Neuronal stem cell (in vitro differentiated cells): Measurements from ENCODE around the gene SAGE1.

Source experiments
- DNase-seq: peaks from one replicate; pipeline ENCODE4 v3.0.0-alpha.2; 2013; ENCODE audit warnings: low spot score
- H2AFZ ChIP-seq: one replicate; pipeline ENCODE4 v1.6.1; 2013; ENCODE audit warnings: mild to moderate bottlenecking, low read length, inconsistent platforms
- H2AK5ac ChIP-seq: 2 replicates; pipeline ENCODE4 v1.6.1; 2013; ENCODE audit warnings: low read depth, mild to moderate bottlenecking, inconsistent platforms, low read length, moderate library complexity, mixed read lengths
- H2BK120ac ChIP-seq: 2 replicates; pipeline ENCODE4 v1.6.1; 2013; ENCODE audit warnings: low read depth, mild to moderate bottlenecking, inconsistent platforms, low read length, moderate library complexity, mixed read lengths
- H2BK12ac ChIP-seq: one replicate; pipeline ENCODE4 v1.6.1; 2013; ENCODE audit warnings: low read length, inconsistent platforms
- H2BK15ac ChIP-seq: 2 replicates; pipeline ENCODE4 v1.6.1; 2013; ENCODE audit warnings: mild to moderate bottlenecking, low read length, inconsistent platforms, mixed read lengths
- H2BK5ac ChIP-seq: one replicate; pipeline ENCODE4 v1.6.1; 2013; ENCODE audit warnings: inconsistent platforms, mild to moderate bottlenecking, low read length, moderate library complexity
- H3K14ac ChIP-seq: one replicate; pipeline ENCODE4 v1.6.1; 2013; ENCODE audit warnings: low read length, inconsistent platforms
- H3K18ac ChIP-seq: 2 replicates; pipeline ENCODE4 v1.6.1; 2013; ENCODE audit warnings: low read length, inconsistent platforms
- H3K23ac ChIP-seq: 2 replicates; pipeline ENCODE4 v1.6.1; 2013; ENCODE audit warnings: low read depth, mild to moderate bottlenecking, mixed read lengths, low read length, inconsistent platforms; ENCODE audit not compliant: poor library complexity
- H3K27ac ChIP-seq: replicated peaks from 3 replicates; pipeline ENCODE4 v1.5.1; 2013; ENCODE audit warnings: low read length, inconsistent platforms
- H3K27me3 ChIP-seq, 3 experiments: 2 replicates each; pipeline ENCODE4 v1.6.1; 2013; ENCODE audit warnings: low read length in 3 of 3, mild to moderate bottlenecking in 2 of 3, inconsistent platforms in 1 of 3, low read depth in 1 of 3, mixed read lengths in 1 of 3, moderate library complexity in 1 of 3; ENCODE audit not compliant: control insufficient read depth in 3 of 3, insufficient read depth in 3 of 3
- H3K36me3 ChIP-seq, 2 donors: replicated peaks in 1 of 2; 2 replicates each; pipeline ENCODE4 v1.6.1; 2013; ENCODE audit warnings: low read length in 2 of 2; ENCODE audit not compliant: control insufficient read depth in 2 of 2, insufficient read depth in 2 of 2
- H3K4ac ChIP-seq: 2 replicates; pipeline ENCODE4 v1.6.1; 2013; ENCODE audit warnings: inconsistent platforms, mild to moderate bottlenecking, low read length, moderate library complexity
- H3K4me1 ChIP-seq, 2 donors: 1 replicate in 1 of 2; 2 replicates in 1 of 2; pipeline ENCODE4 v1.6.1; 2013; ENCODE audit warnings: low read length in 2 of 2, low read depth in 1 of 2; ENCODE audit not compliant: control insufficient read depth in 2 of 2, insufficient read depth in 1 of 2
- H3K4me2 ChIP-seq: one replicate; pipeline ENCODE4 v1.6.1; 2013; ENCODE audit warnings: mild to moderate bottlenecking, low read length, inconsistent platforms; ENCODE audit not compliant: insufficient read depth, poor library complexity, severe bottlenecking
- H3K4me3 ChIP-seq, 2 donors: 2 replicates each; pipeline ENCODE4 v1.5.1; 2013; ENCODE audit warnings: low read length in 2 of 2, mild to moderate bottlenecking in 2 of 2, inconsistent platforms in 1 of 2, moderate library complexity in 1 of 2
- H3K79me1 ChIP-seq: one replicate; pipeline ENCODE4 v1.6.1; 2013; ENCODE audit warnings: low read depth, mild to moderate bottlenecking, inconsistent platforms, low read length, moderate library complexity
- H3K9ac ChIP-seq: one replicate; pipeline ENCODE4 v1.6.1; 2013; ENCODE audit warnings: mild to moderate bottlenecking, low read depth, low read length, inconsistent platforms; ENCODE audit not compliant: poor library complexity
- H3K9me3 ChIP-seq, 2 donors: replicated peaks in 1 of 2; 2 replicates each; pipeline versions ENCODE3 to v1.6.1; 2013; ENCODE audit warnings: low read length in 2 of 2, mild to moderate bottlenecking in 2 of 2, inconsistent platforms in 1 of 2, low read depth in 1 of 2, mixed read lengths in 1 of 2, moderate library complexity in 1 of 2; ENCODE audit not compliant: control insufficient read depth in 2 of 2, insufficient read depth in 1 of 2
- H4K8ac ChIP-seq: one replicate; pipeline ENCODE4 v1.6.1; 2013; ENCODE audit warnings: low read depth, mild to moderate bottlenecking, inconsistent platforms, low read length, moderate library complexity
- H4K91ac ChIP-seq: one replicate; pipeline ENCODE4 v1.6.1; 2013; ENCODE audit warnings: low read length, low read depth, mild to moderate bottlenecking, inconsistent platforms; ENCODE audit not compliant: poor library complexity
- WGBS, 2 donors: extraction: QIAGEN DNeasy Blood & Tissue Kit; methylation state at CpG; one replicate each; pipeline ENCODE4 v1.1.7; 2013; ENCODE audit warnings: missing lambda C conversion rate in 2 of 2, mixed read lengths in 1 of 2; ENCODE audit not compliant: insufficient read length in 2 of 2, insufficient replicate concordance in 1 of 2; ENCODE audit errors: extremely low coverage in 2 of 2; 5-methylcytosine and 5-hydroxymethylcytosine counted together

The SAGE1 gene

GRCh38 chrX:135923353-135923752, 29.8 kb downstream of the SAGE1 start:
- H4K8ac ChIP-seq: no peak overlapping the region
- no peak overlapping the region for H2AK5ac ChIP-seq
- H3K4me1 ChIP-seq: no peaks in the 10 kb centered on the region
- no peak overlapping the region for H3K4me2 ChIP-seq
- H3K9ac ChIP-seq: no peak overlapping the region
- no peak overlapping the region for H3K4ac ChIP-seq
- no peak for DNase-seq
- no CpG with 5 or more reads among the region's 5 CpGs for WGBS, 2 donors
- H3K9me3 ChIP-seq: no peaks in the 10 kb centered on the region
- H3K27ac ChIP-seq: no peak overlapping the region
- no peaks in the 10 kb centered on the region for H3K79me1 ChIP-seq
- no peak overlapping the region for H4K91ac ChIP-seq
- no peak overlapping the region for H3K23ac ChIP-seq
- H3K14ac ChIP-seq: no peak overlapping the region
- H3K18ac ChIP-seq: no peak overlapping the region
- H2BK15ac ChIP-seq: no peak overlapping the region
- no peaks in the 10 kb centered on the region for H3K36me3 ChIP-seq
- H2AFZ ChIP-seq: no peak overlapping the region
- no peak overlapping the region for H2BK5ac ChIP-seq
- H2BK12ac ChIP-seq: no peak overlapping the region
- H2BK120ac ChIP-seq: no peak overlapping the region
- H3K4me3 ChIP-seq: no peak overlapping the region
- H3K27me3 ChIP-seq: peaks cover 0 to 6% (median 0%) of the 10 kb centered on the region in 3 experiments

- H3K36me3 ChIP-seq: no peaks in the 10 kb centered on the region
- no peak overlapping the region for H3K4me2 ChIP-seq
- no peak overlapping the region for H2BK5ac ChIP-seq
- H2BK12ac ChIP-seq: no peak overlapping the region
- no peak overlapping the region for H3K14ac ChIP-seq
- H2AFZ ChIP-seq: no peak overlapping the region
- no peak overlapping the region for H3K9ac ChIP-seq
- no peak overlapping the region for H3K4ac ChIP-seq
- H3K9me3 ChIP-seq: no peaks in the 10 kb centered on the region
- H3K27ac ChIP-seq: no peak overlapping the region
- H2AK5ac ChIP-seq: no peak overlapping the region
- no peak overlapping the region for H3K4me3 ChIP-seq
- H3K79me1 ChIP-seq: no peaks in the 10 kb centered on the region
- no CpG with 5 or more reads among the region's 2 CpGs for WGBS, 2 donors
- no peak overlapping the region for H3K23ac ChIP-seq
- H2BK120ac ChIP-seq: no peak overlapping the region
- H3K18ac ChIP-seq: no peak overlapping the region
- H2BK15ac ChIP-seq: no peak overlapping the region
- peaks cover 0 to 13% (median 0%) of the 10 kb centered on the region in 3 experiments for H3K27me3 ChIP-seq
- DNase-seq: no peak
- no peaks in the 10 kb centered on the region for H3K4me1 ChIP-seq
- no peak overlapping the region for H4K8ac ChIP-seq
- no peak overlapping the region for H4K91ac ChIP-seq
These were observed 34.4 kb downstream of the SAGE1 start for GRCh38 chrX:135927897-135928296.

GRCh38 chrX:135931644-135932487, 38.4 kb downstream of the SAGE1 start:
- no peaks in the 10 kb centered on the region for H3K9me3 ChIP-seq
- H3K27me3 ChIP-seq: peaks cover 0 to 11% (median 0%) of the 10 kb centered on the region in 3 experiments
- H2BK120ac ChIP-seq: no peak overlapping the region
- H2BK15ac ChIP-seq: no peak overlapping the region
- H2AFZ ChIP-seq: peak overlapping the region; percentile 52
- H3K4me1 ChIP-seq: no peaks in the 10 kb centered on the region
- H3K36me3 ChIP-seq: no peaks in the 10 kb centered on the region
- peak; percentile 6 for DNase-seq
- no peak overlapping the region for H3K14ac ChIP-seq
- WGBS, 2 donors: no CpG with 5 or more reads among the region's 19 CpGs
- H4K91ac ChIP-seq: no peak overlapping the region
- H3K27ac ChIP-seq: no peak overlapping the region
- H2AK5ac ChIP-seq: no peak overlapping the region
- no peak overlapping the region for H3K4me2 ChIP-seq
- H3K4ac ChIP-seq: no peak overlapping the region
- no peak overlapping the region for H3K23ac ChIP-seq
- H2BK12ac ChIP-seq: no peak overlapping the region
- no peak overlapping the region for H4K8ac ChIP-seq
- H3K4me3 ChIP-seq: no peak overlapping the region
- H2BK5ac ChIP-seq: no peak overlapping the region
- no peak overlapping the region for H3K9ac ChIP-seq
- H3K18ac ChIP-seq: no peak overlapping the region
- no peaks in the 10 kb centered on the region for H3K79me1 ChIP-seq

GRCh38 chrX:135944486-135944885, 51.0 kb downstream of the SAGE1 start:
- no peak for DNase-seq
- no peak overlapping the region for H3K23ac ChIP-seq
- H3K14ac ChIP-seq: no peak overlapping the region
- H2AK5ac ChIP-seq: no peak overlapping the region
- H3K79me1 ChIP-seq: no peaks in the 10 kb centered on the region
- H2BK120ac ChIP-seq: no peak overlapping the region
- no peak overlapping the region for H3K27ac ChIP-seq
- no peaks in the 10 kb centered on the region for H3K27me3 ChIP-seq
- H3K4me3 ChIP-seq: no peak overlapping the region
- H2AFZ ChIP-seq: no peak overlapping the region
- H3K9me3 ChIP-seq: no peaks in the 10 kb centered on the region
- H3K9ac ChIP-seq: no peak overlapping the region
- H4K91ac ChIP-seq: no peak overlapping the region
- no peak overlapping the region for H3K4ac ChIP-seq
- H2BK15ac ChIP-seq: no peak overlapping the region
- H4K8ac ChIP-seq: no peak overlapping the region
- H2BK5ac ChIP-seq: no peak overlapping the region
- H3K4me1 ChIP-seq: no peaks in the 10 kb centered on the region
- H3K36me3 ChIP-seq: no peaks in the 10 kb centered on the region
- no peak overlapping the region for H3K18ac ChIP-seq
- no CpG with 5 or more reads among the region's 2 CpGs for WGBS, 2 donors
- no peak overlapping the region for H2BK12ac ChIP-seq
- no peak overlapping the region for H3K4me2 ChIP-seq
